Measurements from ENCODE around the gene RAB26.

The RAB26 gene

GRCh38 chr16:2145843-2146242, 2.6 kb upstream of the RAB26 start:
- no peak for DNase-seq

GRCh38 chr16:2147378-2147777, 1.0 kb upstream of the RAB26 start:
- no peak for DNase-seq

- no peak for DNase-seq
Measured at GRCh38 chr16:2148714-2149629, 547 bp downstream of the RAB26 start.

GRCh38 chr16:2149630-2150417, 1.4 kb downstream of the RAB26 start:
- DNase-seq = no peak

GRCh38 chr16:2150418-2151187, 2.2 kb downstream of the RAB26 start:
- no peak for DNase-seq

- DNase-seq = no peak
Measured at GRCh38 chr16:2151188-2152091, 3.0 kb downstream of the RAB26 start.

GRCh38 chr16:2152695-2153506, 4.5 kb downstream of the RAB26 start:
- no peak for DNase-seq

- no peak for DNase-seq
Measured at GRCh38 chr16:2154533-2155090, 6.2 kb downstream of the RAB26 start.

- DNase-seq = peak; percentile 95
Measured at GRCh38 chr16:2155091-2155950, 6.9 kb downstream of the RAB26 start, which contains the start of gene TRAF7. TSS of gene TRAF7 (plus strand) at chr16:2155782. CDS start at chr16:2163921, 8,139 bp downstream.

GRCh38 chr16:2155977-2156848, 7.8 kb downstream of the RAB26 start:
- no peak for DNase-seq

- no peak for DNase-seq
Measured at GRCh38 chr16:2156849-2157224, 8.4 kb downstream of the RAB26 start.

GRCh38 chr16:2157480-2158261, 9.2 kb downstream of the RAB26 start:
- no peak for DNase-seq

GRCh38 chr16:2158262-2158638, 9.8 kb downstream of the RAB26 start:
- DNase-seq = no peak

- no peak for DNase-seq
Measured at GRCh38 chr16:2159175-2159838, 10.9 kb downstream of the RAB26 start.

GRCh38 chr16:2160915-2161551, 12.6 kb downstream of the RAB26 start:
- no peak for DNase-seq

- DNase-seq = no peak
Measured at GRCh38 chr16:2161911-2162310, 13.5 kb downstream of the RAB26 start.

- no peak for DNase-seq
Measured at GRCh38 chr16:2162676-2163118, 14.3 kb downstream of the RAB26 start.
